Measurements from ENCODE around the gene TLE7.
A peak's percentile ranks its signal among the peaks of the same experiment; 100 is the strongest.

Gene TLE7

DNA sequence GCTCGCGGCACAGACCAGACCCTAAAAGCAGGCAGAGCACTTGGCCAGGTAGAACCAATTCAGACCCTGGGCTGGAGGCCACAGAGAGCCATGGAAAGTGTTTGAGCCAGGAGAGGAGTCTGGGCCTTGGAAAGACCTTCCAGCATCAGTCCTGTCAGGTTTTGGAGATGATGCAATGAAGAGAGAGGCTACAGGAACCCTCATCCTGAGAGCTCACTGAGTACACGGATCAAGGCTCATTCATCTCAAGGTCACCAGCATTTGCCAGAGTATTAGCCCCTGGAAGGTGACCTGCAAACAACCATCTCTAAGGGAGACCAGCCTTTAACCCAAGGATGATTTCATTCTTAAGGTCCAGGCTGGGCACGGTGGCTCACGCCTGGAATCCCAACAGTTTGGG is 27.8 kb downstream of the TLE7 start:
- in situ Hi-C loops (cut with MboI; ENCODE audit: low sequenced_read_pairs, unreplicated experiment) = loop anchor here (10.0 kb wide), 1 partner anchor 91 kb away; no protein-coding TSS in a partner anchor
- DNase-seq (ENCODE audit: low spot score) = no peak
- TF ChIP-seq, protein P1, sequence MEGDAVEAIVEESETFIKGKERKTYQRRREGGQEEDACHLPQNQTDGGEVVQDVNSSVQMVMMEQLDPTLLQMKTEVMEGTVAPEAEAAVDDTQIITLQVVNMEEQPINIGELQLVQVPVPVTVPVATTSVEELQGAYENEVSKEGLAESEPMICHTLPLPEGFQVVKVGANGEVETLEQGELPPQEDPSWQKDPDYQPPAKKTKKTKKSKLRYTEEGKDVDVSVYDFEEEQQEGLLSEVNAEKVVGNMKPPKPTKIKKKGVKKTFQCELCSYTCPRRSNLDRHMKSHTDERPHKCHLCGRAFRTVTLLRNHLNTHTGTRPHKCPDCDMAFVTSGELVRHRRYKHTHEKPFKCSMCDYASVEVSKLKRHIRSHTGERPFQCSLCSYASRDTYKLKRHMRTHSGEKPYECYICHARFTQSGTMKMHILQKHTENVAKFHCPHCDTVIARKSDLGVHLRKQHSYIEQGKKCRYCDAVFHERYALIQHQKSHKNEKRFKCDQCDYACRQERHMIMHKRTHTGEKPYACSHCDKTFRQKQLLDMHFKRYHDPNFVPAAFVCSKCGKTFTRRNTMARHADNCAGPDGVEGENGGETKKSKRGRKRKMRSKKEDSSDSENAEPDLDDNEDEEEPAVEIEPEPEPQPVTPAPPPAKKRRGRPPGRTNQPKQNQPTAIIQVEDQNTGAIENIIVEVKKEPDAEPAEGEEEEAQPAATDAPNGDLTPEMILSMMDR (IDR thresholded peaks at IDR 0.05; ENCODE audit: borderline replicate concordance, control extremely low read depth, extremely low read depth, insufficient read depth, missing control alignments) = no peak

- in situ Hi-C loops (cut with MboI; ENCODE audit: low sequenced_read_pairs, unreplicated experiment) = loop anchor here (10.0 kb wide), 1 partner anchor 91 kb away; no protein-coding TSS in a partner anchor
- TF ChIP-seq, protein P1 (IDR thresholded peaks at IDR 0.05; ENCODE audit: borderline replicate concordance, control extremely low read depth, extremely low read depth, insufficient read depth, missing control alignments) = no peak
- DNase-seq (ENCODE audit: low spot score) = no peak
Observed at GRCh38 chr16:71413341-71413740, 28.5 kb downstream of the TLE7 start.

GRCh38 chr16:71412270-71413160 is 29.3 kb downstream of the TLE7 start:
- peak; percentile 86 for DNase-seq (ENCODE audit: low spot score)
- in situ Hi-C loops (cut with MboI; ENCODE audit: low sequenced_read_pairs, unreplicated experiment) = loop anchor here (10.0 kb wide), 1 partner anchor 92 kb away; no protein-coding TSS in a partner anchor
- TF ChIP-seq, protein P1 (IDR thresholded peaks at IDR 0.05; ENCODE audit: borderline replicate concordance, control extremely low read depth, extremely low read depth, insufficient read depth, missing control alignments) = peak; percentile 77

- TF ChIP-seq, protein P1 (IDR thresholded peaks at IDR 0.05; ENCODE audit: borderline replicate concordance, control extremely low read depth, extremely low read depth, insufficient read depth, missing control alignments) = no peak
- in situ Hi-C loops (cut with MboI; ENCODE audit: low sequenced_read_pairs, unreplicated experiment) = loop anchor here (10.0 kb wide), 1 partner anchor 95 kb away; no protein-coding TSS in a partner anchor
- no peak for DNase-seq (ENCODE audit: low spot score)
Observed at GRCh38 chr16:71410146-71410545, 31.7 kb downstream of the TLE7 start.

DNA sequence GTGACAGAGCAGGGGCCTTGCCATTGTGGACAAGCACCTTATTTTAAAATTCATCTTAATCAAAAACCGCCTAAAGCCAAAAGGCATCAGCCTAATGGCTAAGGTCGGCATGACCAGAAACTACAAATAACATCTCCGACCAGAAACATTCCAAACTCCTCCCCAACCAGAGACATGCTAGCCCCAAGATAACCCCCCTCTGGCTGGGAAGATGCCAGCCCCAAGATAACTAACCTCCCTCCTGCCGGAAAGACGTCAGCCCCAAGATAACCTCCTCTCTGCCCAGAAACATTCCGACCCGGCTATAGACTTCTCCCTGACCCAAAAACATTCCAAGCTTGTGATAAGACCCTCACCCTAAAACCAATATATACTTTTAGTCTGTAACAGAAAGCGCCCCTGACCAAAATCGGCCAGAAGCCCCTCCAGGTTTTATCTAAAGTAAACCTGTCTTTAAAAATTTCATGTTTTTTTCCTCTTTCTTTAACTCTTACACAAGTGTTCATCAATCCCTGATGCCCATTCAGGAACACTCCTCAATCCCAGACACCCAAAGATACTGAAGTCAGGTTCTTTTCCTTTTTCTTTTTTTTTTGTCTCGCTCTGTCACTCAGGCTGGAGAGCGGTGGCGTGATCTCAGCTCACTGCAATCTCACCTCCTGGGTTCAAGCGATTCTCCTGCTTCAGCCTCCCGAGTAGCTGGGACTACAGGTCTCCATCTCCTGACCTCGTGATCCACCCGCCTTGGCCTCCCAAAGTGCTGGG is 32.7 kb downstream of the TLE7 start:
- DNase-seq (ENCODE audit: low spot score) = no peak
- in situ Hi-C loops (cut with MboI; ENCODE audit: low sequenced_read_pairs, unreplicated experiment) = no loop called here
- TF ChIP-seq, protein P1 (IDR thresholded peaks at IDR 0.05; ENCODE audit: borderline replicate concordance, control extremely low read depth, extremely low read depth, insufficient read depth, missing control alignments) = no peak

- TF ChIP-seq, protein P1 (IDR thresholded peaks at IDR 0.05; ENCODE audit: borderline replicate concordance, control extremely low read depth, extremely low read depth, insufficient read depth, missing control alignments) = no peak
- in situ Hi-C loops (cut with MboI; ENCODE audit: low sequenced_read_pairs, unreplicated experiment) = no loop called here
- no peak for DNase-seq (ENCODE audit: low spot score)
Observed at GRCh38 chr16:71408536-71408935, 33.3 kb downstream of the TLE7 start.

Data from GM13976 (cell line).